HG03558 (cell line): ENCODE results near the gene XYLT1.

ENCODE experiments used
- ATAC-seq: cut with Tn5 transposase; IDR thresholded peaks from one replicate; pipeline ENCODE4 v1.9.1; 2021; ENCODE audit warnings: moderate number of reproducible peaks; ENCODE audit not compliant: unreplicated experiment; ENCODE audit errors: extremely low read depth

Gene XYLT1

DNA sequence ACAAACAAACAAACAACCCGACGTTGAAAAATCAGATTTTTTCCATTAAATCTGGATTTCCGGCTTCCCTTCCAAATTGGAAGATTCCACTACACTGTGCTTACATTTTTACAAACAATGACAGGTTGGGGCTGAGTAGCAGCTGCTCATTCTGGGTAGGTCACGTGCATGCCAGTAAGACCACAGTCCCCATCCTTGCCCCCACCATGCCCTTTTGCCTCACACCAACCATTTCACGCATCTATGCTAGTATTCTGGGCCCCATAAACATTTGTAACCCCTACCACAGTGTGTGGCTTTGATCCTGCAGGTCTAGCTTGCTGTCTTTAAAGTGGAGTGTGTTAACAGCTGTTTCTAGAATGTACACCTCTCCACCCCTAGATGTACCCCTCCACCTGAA is 366.1 kb downstream of the XYLT1 start:
- ATAC-seq = no peak

DNA sequence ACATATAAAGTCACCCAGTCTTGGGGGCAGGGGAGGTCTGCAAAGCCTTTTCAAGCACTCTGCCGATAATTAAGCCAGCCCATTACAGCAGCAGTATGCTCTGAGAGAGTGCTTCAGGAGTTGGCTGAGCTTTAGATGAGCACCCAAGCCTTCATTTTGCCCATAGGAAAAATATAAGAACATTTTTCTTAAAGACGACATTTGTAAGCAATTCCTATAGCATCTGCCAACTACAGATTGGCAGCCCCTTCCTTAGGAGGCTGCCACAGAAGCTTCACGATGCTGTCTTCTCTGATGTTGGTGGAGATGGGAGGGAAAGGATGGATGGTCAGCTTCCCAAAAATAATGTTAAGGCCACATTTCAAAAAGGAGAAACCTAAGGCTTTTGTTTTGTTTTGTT is 367.5 kb downstream of the XYLT1 start:
- no peak for ATAC-seq

DNA sequence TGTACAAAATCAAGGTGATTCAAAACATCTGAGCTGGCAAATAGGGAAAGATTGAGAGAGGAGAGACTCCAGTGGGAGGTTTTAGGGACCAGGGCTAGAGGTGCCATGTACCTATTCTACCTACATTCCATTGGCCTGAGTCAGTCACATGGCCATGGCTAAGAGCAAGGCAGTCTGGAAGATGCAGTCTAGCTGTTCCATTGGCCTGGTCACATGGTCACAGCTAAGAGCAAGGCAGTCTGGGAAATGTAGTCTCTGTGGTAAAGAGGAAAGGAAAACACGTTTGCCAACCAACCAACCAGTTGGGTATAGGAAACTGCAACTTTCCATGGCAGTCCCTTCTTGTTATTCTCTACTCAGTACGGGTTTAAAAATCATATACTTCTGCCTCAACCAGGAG is 369.1 kb downstream of the XYLT1 start:
- ATAC-seq = no peak

DNA sequence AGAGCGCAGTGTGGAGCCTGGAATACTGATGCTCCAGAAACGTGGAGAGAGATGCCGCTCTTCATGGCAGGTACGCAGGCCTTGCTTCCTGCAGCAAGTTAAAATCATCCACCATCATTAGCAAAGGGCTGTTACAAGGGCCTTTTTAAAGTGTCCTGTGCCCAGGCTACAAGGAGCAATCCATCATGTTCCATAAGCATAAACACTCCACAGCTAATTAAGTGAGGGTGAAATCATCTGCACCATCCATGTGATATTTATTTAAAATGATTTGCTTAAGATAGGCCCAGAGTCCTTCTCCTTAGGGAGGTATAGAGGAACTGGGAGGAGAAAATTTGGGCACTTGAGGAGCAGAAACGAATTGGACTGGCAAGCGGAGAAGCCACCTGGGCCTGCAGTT is 372.1 kb downstream of the XYLT1 start:
- no peak for ATAC-seq

DNA sequence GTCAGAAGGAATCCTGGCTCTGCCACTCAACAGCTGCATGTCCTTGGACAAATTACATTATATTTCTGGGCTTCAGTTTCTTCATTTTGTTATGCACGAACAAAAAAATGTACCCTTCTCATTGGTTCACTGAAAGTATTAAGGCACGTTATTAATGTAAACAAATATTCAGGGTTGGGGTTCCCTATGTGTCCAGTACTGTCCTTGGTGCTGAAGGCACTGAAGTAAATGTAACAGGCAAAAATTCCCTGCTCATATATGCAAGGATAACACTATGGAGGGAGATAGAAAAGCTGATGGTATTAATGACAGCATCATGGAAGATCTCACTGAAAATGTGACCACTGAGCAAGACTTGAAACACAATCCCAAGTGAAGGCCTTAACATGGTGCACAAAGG is 386.6 kb downstream of the XYLT1 start:
- no peak for ATAC-seq

DNA sequence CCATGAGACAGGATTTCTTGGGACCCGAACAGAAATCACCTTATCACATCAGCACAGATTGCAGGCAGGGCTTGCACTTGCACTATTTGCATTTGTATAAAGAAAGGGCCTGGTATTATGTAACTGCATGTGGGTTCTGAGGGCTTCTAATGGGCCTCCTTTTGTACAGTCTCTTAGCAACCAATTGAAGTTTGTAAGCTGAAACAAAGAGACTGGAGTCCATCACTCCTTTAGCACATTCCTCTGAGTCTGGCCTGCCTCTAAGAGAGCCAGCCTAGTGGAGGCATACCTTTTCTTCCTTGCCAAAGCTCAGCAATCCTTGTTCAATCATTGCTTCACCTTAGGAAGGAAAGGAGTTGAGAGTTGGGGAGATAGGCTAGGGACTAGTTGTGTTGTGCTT is 387.1 kb downstream of the XYLT1 start:
- no peak for ATAC-seq

DNA sequence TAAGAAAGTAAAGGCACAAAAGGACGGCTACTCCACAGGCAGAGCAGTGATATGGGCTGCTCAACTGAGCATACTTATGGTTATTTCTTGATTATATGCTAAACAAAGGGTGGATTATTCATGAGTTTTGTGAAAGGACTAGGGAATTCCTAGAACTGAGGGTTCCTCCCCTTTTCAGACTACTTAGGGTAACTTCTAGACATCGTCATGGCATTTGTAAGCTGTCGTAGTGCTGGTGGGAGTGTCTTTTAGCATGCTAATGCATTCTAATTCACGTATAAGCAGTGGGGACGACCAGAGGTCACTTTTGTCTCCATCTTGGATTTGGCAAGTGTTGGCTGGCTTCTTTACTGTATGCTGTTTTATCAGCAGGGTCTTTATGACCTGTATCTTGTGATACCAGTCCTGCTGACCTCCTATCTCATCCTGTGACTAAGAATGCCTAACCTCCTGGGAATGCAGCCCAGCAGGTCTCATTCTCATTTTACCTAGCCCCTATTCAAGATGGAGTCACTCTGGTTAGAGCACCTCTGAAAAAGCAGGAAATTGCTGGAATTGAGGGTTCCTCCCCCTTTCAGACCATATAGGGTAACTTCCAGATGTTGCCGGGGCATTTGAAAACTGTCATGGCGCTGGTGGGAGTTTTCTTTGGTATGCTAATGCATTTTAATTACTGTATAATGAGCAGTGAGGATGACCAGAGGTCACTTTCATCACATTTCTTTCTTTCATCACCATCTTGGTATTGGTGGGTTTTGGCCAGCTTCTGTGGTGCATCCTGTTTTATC is 388.5 kb downstream of the XYLT1 start:
- no peak for ATAC-seq

DNA sequence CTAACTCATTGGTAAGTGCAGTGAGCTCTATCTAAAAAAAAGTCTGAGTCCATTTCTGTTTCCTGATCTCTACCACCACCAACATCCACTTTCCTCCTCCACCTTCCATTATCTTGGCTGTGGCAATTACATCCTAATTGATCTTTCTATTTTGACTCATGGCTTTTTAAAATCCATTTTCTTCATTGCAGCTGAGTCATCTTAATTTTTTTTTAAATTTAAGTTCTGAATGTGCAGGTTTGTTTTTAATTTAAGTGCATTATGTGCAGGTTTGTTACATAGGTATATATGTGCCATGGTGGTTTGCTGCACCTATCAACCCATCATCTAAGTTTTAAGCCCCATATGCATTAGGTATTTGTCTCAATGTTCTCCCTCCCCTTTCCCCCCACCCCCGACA is 390.7 kb downstream of the XYLT1 start:
- no peak for ATAC-seq

DNA sequence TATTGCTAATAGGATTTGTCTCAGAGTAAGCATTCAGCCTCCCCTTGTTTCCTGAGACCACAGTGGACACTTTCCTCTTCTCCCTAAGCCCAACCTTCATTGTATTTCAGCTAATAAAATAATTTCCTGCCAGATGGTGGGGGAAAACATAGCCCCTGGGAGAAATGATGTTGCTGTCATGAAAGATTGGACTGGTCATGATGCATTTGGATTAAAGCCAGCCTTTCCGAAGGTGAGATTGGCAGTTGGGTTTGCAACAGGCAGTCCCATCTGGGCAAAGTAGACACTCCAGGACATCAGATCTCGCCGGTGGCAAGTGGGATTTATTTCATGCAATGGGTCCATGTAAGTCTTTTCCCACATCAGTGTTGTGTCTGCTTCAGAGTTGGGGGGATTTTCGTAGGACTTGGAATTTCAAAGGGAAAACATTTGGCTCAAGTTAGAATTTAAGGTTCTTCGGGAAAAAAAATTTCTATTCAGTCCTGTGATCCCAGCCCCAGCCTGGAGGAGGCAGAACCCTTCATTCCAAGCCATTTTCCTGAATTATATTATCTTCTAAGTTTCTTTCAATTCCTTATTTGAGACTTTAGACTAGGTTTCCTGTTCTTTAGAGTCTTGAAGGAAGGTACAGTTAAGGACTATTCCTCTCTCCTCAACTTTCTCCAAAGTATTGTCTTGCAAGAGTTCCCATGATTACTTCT is 391.7 kb downstream of the XYLT1 start:
- ATAC-seq = no peak

DNA sequence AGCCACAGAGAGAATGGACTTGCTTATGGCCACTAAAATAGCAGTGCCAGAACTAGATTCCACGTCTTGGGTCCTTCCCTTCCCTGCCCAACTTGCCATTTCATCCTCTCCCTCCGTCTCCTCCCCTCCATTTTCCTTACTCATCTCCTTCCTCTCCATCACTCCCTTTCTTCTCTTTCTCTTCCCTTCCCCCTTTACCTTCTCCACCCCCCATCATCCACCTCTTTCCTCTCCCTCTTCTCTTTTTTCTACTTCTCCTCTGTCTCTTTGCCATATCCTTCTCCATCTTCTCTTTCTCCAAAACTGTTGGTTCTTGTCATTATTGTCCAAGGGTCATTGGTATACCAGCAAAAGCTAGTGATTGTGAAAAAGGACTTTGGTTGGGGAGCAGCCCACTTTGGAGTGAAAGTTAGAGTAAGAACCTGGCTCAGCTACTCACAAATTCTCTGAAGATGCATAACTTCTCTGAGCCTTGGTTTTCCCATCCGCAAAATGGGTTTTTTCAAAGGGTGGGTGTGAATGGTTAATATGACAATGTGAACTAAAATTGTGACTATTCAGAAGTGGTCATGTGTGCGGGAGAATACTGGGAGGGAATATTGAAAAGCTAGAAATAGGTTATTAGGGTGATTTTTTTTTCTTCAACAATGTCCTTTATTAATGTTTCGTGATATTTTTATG is 393.8 kb downstream of the XYLT1 start:
- ATAC-seq = no peak

DNA sequence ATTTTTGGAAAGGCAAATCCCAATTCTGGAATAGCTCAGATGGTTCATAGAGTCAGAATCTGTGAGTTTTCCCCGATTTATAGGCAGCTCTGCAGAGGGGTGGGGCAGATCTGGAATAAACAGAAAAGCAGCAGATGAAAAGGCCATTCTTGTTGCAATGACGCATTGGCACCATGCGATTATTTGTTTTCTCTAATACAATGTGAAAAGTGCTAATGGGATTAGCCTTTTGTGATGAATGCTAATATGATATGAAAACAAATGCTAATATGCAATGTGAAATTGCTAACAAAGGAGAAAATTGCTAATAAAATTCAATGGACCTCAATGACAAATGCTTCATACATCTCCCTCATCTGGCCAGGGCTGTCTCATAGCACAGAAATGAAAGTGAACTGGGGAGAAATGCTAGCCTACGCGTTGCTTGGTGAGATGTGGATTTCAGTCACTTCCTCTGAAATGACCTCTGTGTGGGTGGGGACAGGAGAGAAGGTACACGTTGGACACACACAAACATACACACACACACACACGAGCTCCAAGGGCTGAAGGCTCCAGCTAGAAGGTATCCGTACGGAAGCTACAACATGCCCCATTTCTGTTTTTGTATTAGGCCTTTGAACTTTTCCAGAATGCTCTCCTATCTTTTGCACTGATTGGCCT is 394.5 kb downstream of the XYLT1 start:
- no peak for ATAC-seq

DNA sequence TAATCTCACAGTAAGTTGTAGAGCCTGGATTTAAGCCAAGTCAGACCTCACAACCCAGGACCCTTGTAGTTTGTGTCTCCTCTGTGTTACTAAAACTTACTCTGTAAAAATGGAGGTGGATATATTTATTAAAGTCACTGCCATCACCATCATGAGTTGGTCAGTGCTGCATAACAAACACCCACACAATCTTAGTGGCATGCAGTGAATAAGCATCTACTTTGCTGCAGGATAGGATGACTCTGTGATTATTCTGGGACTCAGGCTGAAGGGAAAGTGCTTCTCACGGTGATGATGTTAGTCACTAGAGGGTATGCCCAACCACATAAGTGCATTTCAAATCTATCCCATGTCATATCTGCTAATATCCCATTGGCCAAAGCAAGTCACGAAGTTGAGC is 398.7 kb downstream of the XYLT1 start:
- no peak for ATAC-seq

DNA sequence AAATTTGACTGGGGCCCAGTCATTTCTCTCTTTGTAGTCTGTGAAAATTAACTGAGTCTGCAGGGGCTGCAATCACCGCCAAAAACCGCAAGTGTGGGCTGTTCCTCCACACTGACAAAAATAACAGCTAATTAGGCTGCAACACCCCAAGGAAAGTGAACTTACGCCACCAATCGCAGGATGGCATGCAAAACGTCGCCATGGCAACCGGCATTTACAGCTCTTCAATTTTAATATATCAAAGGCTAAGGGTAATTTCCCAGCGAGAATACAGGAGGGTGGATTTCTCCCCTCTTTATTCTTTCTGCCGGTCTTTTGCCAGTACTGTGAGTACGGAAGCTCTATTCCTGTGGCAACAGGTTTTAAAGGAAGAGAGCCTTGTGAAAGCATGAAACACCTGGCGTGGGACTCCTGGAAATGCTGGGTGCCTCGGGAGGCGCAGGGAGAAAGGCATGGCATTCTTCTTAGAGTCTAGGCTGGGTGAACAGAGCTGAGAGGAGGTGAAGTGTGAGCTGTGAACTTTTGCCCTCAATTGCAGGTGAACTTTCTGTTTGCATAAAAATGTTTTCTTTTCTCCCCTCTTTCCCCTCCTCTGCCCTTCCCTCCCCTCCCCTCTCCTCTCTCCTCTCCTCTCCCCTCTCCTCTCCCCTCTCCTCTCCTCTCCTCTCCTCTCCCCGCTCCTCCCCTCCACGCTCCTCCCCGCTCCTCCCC is 399.7 kb downstream of the XYLT1 start:
- ATAC-seq = peak; percentile 28

DNA sequence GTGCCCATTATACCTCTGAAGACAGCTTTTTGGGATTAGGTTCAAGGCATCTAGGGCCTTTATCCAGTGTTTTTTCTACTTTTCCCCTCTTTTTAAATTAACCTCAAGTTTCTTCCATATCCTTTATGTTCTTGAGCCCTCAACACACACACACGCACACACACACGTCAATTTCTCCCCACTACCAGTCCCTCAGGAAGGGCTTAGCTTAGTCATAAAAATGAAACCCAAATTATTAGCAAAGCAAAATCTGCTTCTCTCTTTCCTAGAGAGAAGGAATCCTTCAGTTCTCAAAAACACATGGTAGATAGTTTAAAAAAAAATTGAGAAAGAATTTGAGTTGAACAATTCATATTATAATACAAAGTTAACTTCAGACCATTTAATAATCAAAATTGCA is 401.1 kb downstream of the XYLT1 start:
- no peak for ATAC-seq

DNA sequence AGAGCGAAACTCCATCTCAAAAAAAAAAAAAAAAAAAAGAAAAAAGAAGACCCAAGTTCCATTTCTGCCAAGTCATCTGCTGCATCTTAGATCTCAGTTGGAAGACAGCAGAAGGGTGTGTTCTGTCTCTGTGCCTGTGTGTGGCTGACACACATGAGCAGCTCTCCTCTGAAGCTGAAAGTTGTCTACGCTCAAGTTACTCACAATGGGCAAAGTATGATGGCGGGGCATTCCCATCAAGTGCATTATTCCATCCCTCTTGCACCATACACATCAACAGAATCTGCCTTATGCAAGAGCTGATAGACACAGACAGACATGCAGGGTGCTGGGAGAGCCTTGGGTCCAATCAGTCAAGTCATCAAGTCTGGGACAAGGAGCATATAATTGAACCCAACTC is 402.2 kb downstream of the XYLT1 start:
- ATAC-seq = no peak

DNA sequence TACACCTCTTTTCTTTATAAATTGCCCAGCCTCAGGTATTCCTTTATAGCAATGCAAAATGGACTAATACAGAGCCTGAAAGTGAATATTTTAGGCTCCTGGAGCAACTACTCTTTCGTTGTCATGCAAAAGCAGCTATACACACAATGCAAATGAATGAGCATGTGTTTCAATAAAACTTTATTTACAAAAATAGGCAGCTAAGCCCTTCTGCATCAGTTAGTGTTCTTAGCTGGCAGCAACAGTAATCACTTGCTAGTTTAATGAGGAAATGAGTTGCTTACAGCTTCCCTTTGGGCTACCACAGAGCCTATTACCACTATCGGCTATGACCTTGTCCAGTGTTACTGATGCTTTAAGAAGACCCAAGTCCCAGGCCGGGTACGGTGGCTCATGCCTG is 402.9 kb downstream of the XYLT1 start:
- no peak for ATAC-seq

DNA sequence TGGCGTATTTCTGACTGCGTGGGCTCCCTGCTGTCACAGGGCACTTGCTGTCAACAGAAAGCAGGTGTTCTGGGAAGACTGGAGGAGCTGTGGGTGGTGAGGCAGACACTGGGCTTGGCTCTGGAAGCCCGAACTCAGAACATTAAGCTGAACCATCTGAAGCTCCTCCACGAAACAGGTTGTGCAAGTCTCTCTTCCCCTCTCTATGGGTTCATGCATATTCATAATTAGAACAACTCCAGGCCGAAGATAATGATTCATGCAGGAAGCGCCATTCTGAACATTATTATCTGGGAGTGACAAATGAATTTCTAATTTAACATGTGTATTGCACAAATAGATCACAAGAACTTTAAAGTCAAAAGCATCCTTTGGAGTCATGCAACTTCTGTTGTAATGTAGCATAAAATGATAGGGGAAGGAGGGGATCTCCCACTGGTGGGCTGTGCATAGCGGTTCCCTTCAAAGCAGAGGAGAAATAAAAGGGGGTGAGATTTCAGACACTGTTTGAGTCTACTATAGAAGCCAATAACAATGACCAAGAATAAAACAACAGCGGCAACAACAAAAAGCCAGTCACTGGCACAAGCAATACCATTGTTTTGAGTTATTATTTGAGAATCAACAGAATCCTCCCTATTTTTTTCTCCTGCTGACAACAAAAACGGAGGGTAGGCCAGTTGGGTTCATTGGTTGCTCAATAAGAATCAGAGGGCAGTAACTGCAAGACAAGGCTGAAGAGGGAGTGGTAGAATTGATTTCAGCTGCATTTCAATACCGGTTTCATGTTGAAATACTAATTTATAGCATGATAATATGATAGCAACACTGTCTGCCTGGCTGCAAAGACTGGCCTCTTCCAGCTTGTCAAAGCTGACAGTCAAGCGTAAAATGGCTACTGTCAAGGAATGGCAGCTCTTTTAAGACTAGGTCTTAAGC is 407.3 kb downstream of the XYLT1 start:
- ATAC-seq = no peak

DNA sequence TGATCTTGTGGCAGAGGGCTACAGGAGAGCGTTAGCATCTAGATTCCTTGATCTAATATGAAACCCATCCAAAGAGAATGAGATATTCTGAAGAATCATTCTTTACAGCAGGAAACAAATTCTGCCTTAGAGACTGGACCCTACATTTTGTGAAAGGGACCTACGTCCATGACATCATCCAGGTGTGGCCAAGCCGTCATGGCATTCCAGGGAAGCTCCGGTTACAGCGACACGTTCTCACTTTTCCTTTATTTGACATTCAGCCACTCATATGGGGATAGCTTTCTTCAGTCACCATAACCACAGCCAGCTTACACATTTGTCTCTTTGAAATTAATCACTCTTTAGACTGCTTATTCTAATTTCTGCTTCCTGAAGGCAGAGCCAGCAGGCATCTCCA is 408.1 kb downstream of the XYLT1 start:
- no peak for ATAC-seq

DNA sequence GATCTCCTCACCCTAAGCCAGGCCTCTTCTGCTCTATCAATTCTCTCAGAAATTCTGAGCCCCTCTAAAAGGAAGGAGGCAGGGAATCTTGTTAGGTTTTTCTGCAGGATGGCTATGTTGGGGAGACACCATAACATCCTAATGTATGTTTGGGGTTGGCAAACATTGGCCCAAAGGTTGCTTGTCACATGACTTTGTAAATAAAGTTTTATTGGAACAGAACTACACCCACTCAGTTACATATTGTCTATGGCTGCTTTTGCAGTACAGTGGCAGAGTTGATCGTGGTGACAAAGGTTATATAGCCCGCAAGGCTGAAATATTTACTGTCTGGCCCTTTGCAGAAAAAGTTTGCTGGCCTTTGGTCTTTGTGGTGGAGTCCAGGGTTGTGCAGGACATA is 409.4 kb downstream of the XYLT1 start:
- no peak for ATAC-seq
